ENCODE measurements around the gene ZC2HC1C. TPM values are rescaled to one million over a fixed set of nuclear protein-coding genes. Genes with fewer than 3 reads are reported as not detected.

ZC2HC1C gene
- total and polyA plus RNA-seq, 2 experiments from 2014 or later: 0.90 to 2.8 TPM

GRCh38 chr14:75025082-75025481 lies 44.4 kb upstream of the ZC2HC1C start:
- DNase-seq (ENCODE audit: low spot score) (no peak), ATAC-seq (no peak)
- no peaks in the 10 kb centered on the region; the same call in 1 of the 2 replicates for H4K20me1 ChIP-seq (replicated peaks; ENCODE audit: insufficient read depth)
- H3F3A ChIP-seq (replicated peaks; ENCODE audit: low read depth): no peaks in the 10 kb centered on the region
- H3K27me3 ChIP-seq (ENCODE audit: insufficient read depth): no peaks in the 10 kb centered on the region
- no peak overlapping the region for H3K4me3 ChIP-seq
- Mint-ChIP-seq H3K4me3 (no peak overlapping the region), H3K4me1 (no peaks in the 10 kb centered on the region), H3K36me3 (ENCODE audit: low read depth) (peaks cover 13% of the 10 kb centered on the region), H3K9me3 (no peaks in the 10 kb centered on the region), H3K27ac (no peak overlapping the region), H3K27me3 (ENCODE audit: insufficient read depth, low read depth, poor library complexity) (no peaks in the 10 kb centered on the region)
- H3K9me2 ChIP-seq (ENCODE audit: insufficient read depth): no peaks in the 10 kb centered on the region
- no peak for TF ChIP-seq NANOG (IDR thresholded peaks at IDR 0.05; ENCODE audit: borderline replicate concordance)
- TF ChIP-seq CREB1 (CRISPR knock-in tag; IDR thresholded peaks at IDR 0.05; ENCODE audit: low read depth): no peak
- no peak for TF ChIP-seq JUNB (IDR thresholded peaks at IDR 0.05; ENCODE audit: unreplicated experiment)
- no peak for TF ChIP-seq ZNF331 (CRISPR knock-in tag; IDR thresholded peaks at IDR 0.05; ENCODE audit: low read depth)
- TF ChIP-seq ZNF114 (CRISPR knock-in tag; IDR thresholded peaks at IDR 0.05): no peak
- TF ChIP-seq EZH2phosphoT487 (IDR thresholded peaks at IDR 0.05; ENCODE audit: unreplicated experiment): no peak
- TF ChIP-seq REST (IDR thresholded peaks at IDR 0.05; ENCODE audit: unreplicated experiment): no peak
- no peaks in the 10 kb centered on the region for H3K79me2 ChIP-seq (replicated peaks; ENCODE audit: insufficient read depth)
- H3K4me2 ChIP-seq: no peak overlapping the region
- no peak overlapping the region for H3K27ac ChIP-seq (ENCODE audit: low read depth)
- no peak overlapping the region for H2AFZ ChIP-seq
- H3K4me1 ChIP-seq (ENCODE audit: insufficient read depth): no peaks in the 10 kb centered on the region
- peaks cover 7% of the 10 kb centered on the region; the same call in 1 of the 2 replicates for H3K36me3 ChIP-seq (ENCODE audit: insufficient read depth)

GRCh38 chr14:75025876-75026275 lies 43.6 kb upstream of the ZC2HC1C start:
- H3K27ac ChIP-seq (ENCODE audit: low read depth): no peak overlapping the region
- Mint-ChIP-seq H3K4me3 (no peak overlapping the region), H3K27ac (no peak overlapping the region), H3K27me3 (ENCODE audit: insufficient read depth, low read depth, poor library complexity) (no peaks in the 10 kb centered on the region), H3K4me1 (no peaks in the 10 kb centered on the region), H3K36me3 (ENCODE audit: low read depth) (peaks cover 14% of the 10 kb centered on the region), H3K9me3 (no peaks in the 10 kb centered on the region)
- no peaks in the 10 kb centered on the region for H3F3A ChIP-seq (replicated peaks; ENCODE audit: low read depth)
- H3K79me2 ChIP-seq (replicated peaks; ENCODE audit: insufficient read depth): no peaks in the 10 kb centered on the region
- no peak overlapping the region for H3K4me2 ChIP-seq
- H2AFZ ChIP-seq: no peak overlapping the region
- no peaks in the 10 kb centered on the region for H3K9me2 ChIP-seq (ENCODE audit: insufficient read depth)
- H4K20me1 ChIP-seq (replicated peaks; ENCODE audit: insufficient read depth): no peaks in the 10 kb centered on the region; the same call in 1 of the 2 replicates
- ATAC-seq: no peak
- no peaks in the 10 kb centered on the region for H3K27me3 ChIP-seq (ENCODE audit: insufficient read depth)
- peaks cover 10% of the 10 kb centered on the region; the same call in 1 of the 2 replicates for H3K36me3 ChIP-seq (ENCODE audit: insufficient read depth)
- H3K4me3 ChIP-seq: no peak overlapping the region
- DNase-seq (ENCODE audit: low spot score): no peak
- H3K4me1 ChIP-seq (ENCODE audit: insufficient read depth): no peaks in the 10 kb centered on the region
- no peak for TF ChIP-seq POLR2AphosphoS5 (IDR thresholded peaks at IDR 0.05; ENCODE audit: low read depth)
- no peak for TF ChIP-seq ZNF331 (CRISPR knock-in tag; IDR thresholded peaks at IDR 0.05; ENCODE audit: low read depth)
- TF ChIP-seq ZNF462 (CRISPR knock-in tag; IDR thresholded peaks at IDR 0.05): no peak
- TF ChIP-seq ETS1 (IDR thresholded peaks at IDR 0.05): no peak
